Stomach (tissue), 9 donors: ENCODE measurements around the gene RILPL2. TPM values are rescaled to one million over a fixed set of nuclear protein-coding genes. Genes with fewer than 3 reads are reported as not detected.
"Not testable (repeated sequence)": the region's sequence is repeated elsewhere in the genome, so short reads cannot be mapped to it uniquely, and the experiment has no call there.

Source experiments
- DNase-seq, 2 donors: peaks; one replicate each; pipeline versions ENCODE4 v3.0.0 to v3.0.0-alpha.2; 2013 to 2019
- H3K27ac ChIP-seq, 5 donors: fragments of 200-600 bp in 4 of 5; sonication (generic) in 4 of 5; one replicate each; pipeline ENCODE4 v1.5.1; 2013 to 2019; ENCODE audit warnings: mild to moderate bottlenecking in 1 of 5, moderate library complexity in 1 of 5
- H3K27me3 ChIP-seq, 3 donors: fragments of 200-600 bp; sonication (generic); one replicate each; pipeline ENCODE4 v1.5.1; 2017 to 2019; ENCODE audit warnings: mixed run types in 1 of 3
- H3K36me3 ChIP-seq, 4 donors: fragments of 200-600 bp; sonication (generic); 1 replicate in 3 of 4; 2 replicates in 1 of 4; pipeline ENCODE4 v1.5.1; 2016 to 2019
- H3K4me1 ChIP-seq, 4 donors: fragments of 200-600 bp; sonication (generic); one replicate each; pipeline ENCODE4 v1.5.1; 2016 to 2019
- H3K4me3 ChIP-seq, 4 donors: fragments of 200-600 bp; sonication (generic) in 3 of 4; one replicate each; pipeline ENCODE4 v1.5.1; 2016 to 2019; ENCODE audit warnings: mild to moderate bottlenecking in 1 of 4
- H3K9me3 ChIP-seq, 4 donors: fragments of 200-600 bp; sonication (generic); one replicate each; pipeline ENCODE4 v1.5.1; 2016 to 2019
- CTCF ChIP-seq, 7 experiments: fragments of 450-650 bp in 4 of 7; fragments of 200-600 bp in 3 of 7; sonication (generic) in 3 of 7; IDR thresholded peaks; one replicate each; pipeline ENCODE4 v1.5.1; 2016 to 2019; ENCODE audit warnings: antibody characterized with exemption in 7 of 7, control low read depth in 2 of 7, mild to moderate bottlenecking in 1 of 7
- EP300 ChIP-seq: sonication (generic); formaldehyde crosslinking; IDR thresholded peaks from one replicate; pipeline ENCODE4 v1.6.1; 2017; ENCODE audit warnings: antibody characterized with exemption
- POLR2A ChIP-seq, 4 donors: fragments of 450-650 bp; IDR thresholded peaks; one replicate each; pipeline ENCODE4 v1.6.1; 2016; ENCODE audit warnings: antibody characterized with exemption in 4 of 4, control low read depth in 2 of 4, mild to moderate bottlenecking in 1 of 4, moderate library complexity in 1 of 4
- POLR2AphosphoS5 ChIP-seq, 3 donors: sonication (generic); formaldehyde crosslinking; IDR thresholded peaks; one replicate each; pipeline ENCODE4 v1.6.1; 2016; ENCODE audit warnings: antibody characterized with exemption in 3 of 3
- WGBS, 5 donors: extraction: QIAGEN DNeasy Blood & Tissue Kit in 3 of 5; methylation state at CpG; one replicate each; pipeline versions ENCODE4 v1.1.5 to v1.1.7; 2013 to 2018; 5-methylcytosine and 5-hydroxymethylcytosine counted together
- intact Hi-C: fragments of 100-400 bp; cut with DNase I; formaldehyde crosslinking; loops from one replicate; pipeline ENCODE4 v1.15.1; 2023; ENCODE audit warnings: low total_unique reads
- polyA plus RNA-seq, 3 donors: library from polyadenylated mRNA; stranded (reverse); fragments of 200-250 nt; gene quantifications; one replicate each; pipeline ENCODE4 v1.2.3, GENCODE V29; 2013
- total RNA-seq, 5 donors: library from RNA; depleted of rRNA; stranded (reverse); fragments of >200 nt; gene quantifications; one replicate each; pipeline versions ENCODE4 v1.1.0 to v1.2.3, GENCODE V29; 2014 to 2016
- donor health status: healthy with polysubstance abuse.
- donor health status: Bipolar disorder and iron deficiency.
- donor health status: healthy.

Gene RILPL2
- total and polyA plus RNA-seq, 8 donors = 2.0 to 5.9 (median 4.5) TPM

- no peaks in the 10 kb centered on the region for H3K27me3 ChIP-seq
- 89 to 94% (median 90%) methylated on average over 2 of the region's 2 CpGs for WGBS, 5 donors
- peaks cover 22 to 80% (median 64%) of the 10 kb centered on the region in 4 donors for H3K36me3 ChIP-seq
- H3K27ac ChIP-seq = no peak overlapping the region
- H3K9me3 ChIP-seq = no peaks in the 10 kb centered on the region
- TF ChIP-seq POLR2AphosphoS5 (IDR thresholded peaks at IDR 0.05) (no peak), EP300 (no peak), POLR2A (IDR thresholded peaks at IDR 0.05) (no peak), CTCF (IDR thresholded peaks at IDR 0.05) (no peak)
- no peak for DNase-seq
- peaks cover 0 to 15% (median 4%) of the 10 kb centered on the region in 4 donors for H3K4me1 ChIP-seq
- intact Hi-C loops = no loop called here
- H3K4me3 ChIP-seq = no peak overlapping the region
These were observed 33.5 kb upstream of the RILPL2 start for GRCh38 chr12:123469978-123470377.

GRCh38 chr12:123468786-123469185, 32.3 kb upstream of the RILPL2 start:
- intact Hi-C loops = no loop called here
- H3K36me3 ChIP-seq = peaks cover 23 to 80% (median 64%) of the 10 kb centered on the region in 4 donors
- TF ChIP-seq EP300 = no peak
- TF ChIP-seq CTCF (IDR thresholded peaks at IDR 0.05) = no peak
- TF ChIP-seq POLR2AphosphoS5 (IDR thresholded peaks at IDR 0.05) = no peak
- TF ChIP-seq POLR2A (IDR thresholded peaks at IDR 0.05) = no peak
- H3K9me3 ChIP-seq = no peaks in the 10 kb centered on the region
- no peak overlapping the region for H3K27ac ChIP-seq
- H3K4me3 ChIP-seq = no peak overlapping the region
- WGBS, 5 donors = 50 to 69% (median 67%) methylated on average over 1 of the region's 1 CpG
- DNase-seq = no peak
- H3K4me1 ChIP-seq = peaks cover 0 to 18% (median 4%) of the 10 kb centered on the region in 4 donors
- H3K27me3 ChIP-seq = no peaks in the 10 kb centered on the region

GRCh38 chr12:123465084-123465483, 28.6 kb upstream of the RILPL2 start:
- Histone ChIP-seq H3K9me3 (no peaks in the 10 kb centered on the region), H3K36me3 (peaks cover 12 to 63% (median 43%) of the 10 kb centered on the region in 4 donors), H3K4me1 (peaks cover 0 to 29% (median 5%) of the 10 kb centered on the region in 4 donors), H3K27me3 (no peaks in the 10 kb centered on the region), H3K4me3 (no peak overlapping the region), H3K27ac (no peak overlapping the region)
- intact Hi-C loops = no loop called here
- no peak for DNase-seq
- WGBS, 5 donors = 84 to 90% (median 87%) methylated on average over 4 of the region's 4 CpGs
- TF ChIP-seq POLR2AphosphoS5 (IDR thresholded peaks at IDR 0.05) (no peak), POLR2A (IDR thresholded peaks at IDR 0.05) (no peak), EP300 (no peak), CTCF (IDR thresholded peaks at IDR 0.05) (no peak)

- H3K4me3 ChIP-seq, DNase-seq, H3K27me3 ChIP-seq, intact Hi-C loops, H3K9me3 ChIP-seq, H3K27ac ChIP-seq: not testable (repeated sequence)
- WGBS, 5 donors = 94 to 98% (median 96%) methylated on average over 11 of the region's 11 CpGs
- Histone ChIP-seq H3K36me3 (peaks cover 12 to 60% (median 37%) of the 10 kb centered on the region in 4 donors), H3K4me1 (peaks cover 9 to 43% (median 16%) of the 10 kb centered on the region in 4 donors)
These were observed 26.7 kb upstream of the RILPL2 start for GRCh38 chr12:123463174-123463573.

- WGBS, 5 donors = 0 to 2% (median 1%) methylated on average over 47 to 48 of the region's 48 CpGs
- TF ChIP-seq EP300 (no peak), CTCF (IDR thresholded peaks at IDR 0.05) (no peak), POLR2AphosphoS5 (IDR thresholded peaks at IDR 0.05) (peak in 2 of 3 donors; percentile 63 to 65)
- Histone ChIP-seq H3K9me3 (no peaks in the 10 kb centered on the region), H3K4me3 (peak within 1 kb of the TSS; percentile 71 to 89 (median 80)), H3K27ac (peak within 1 kb of the TSS; percentile 96 to 100 (median 99)), H3K27me3 (no peaks in the 10 kb centered on the region), H3K36me3 (peaks cover 0 to 13% (median 4%) of the 10 kb centered on the region in 4 donors), H3K4me1 (peaks cover 9 to 29% (median 12%) of the 10 kb centered on the region in 4 donors)
- peak; percentile 74 to 94 for DNase-seq
- intact Hi-C loops = no loop called here
These were observed 21.7 kb upstream of the RILPL2 start, which contains the start of gene SNRNP35 for GRCh38 chr12:123457980-123458779. Gene SNRNP35 (plus strand): TSS chr12:123458139. CDS start chr12:123465541, 7,402 bp downstream.
